ENCODE results near the gene MAMLD1.

GRCh38 chrX:150459196-150459595 is 96.1 kb downstream of the MAMLD1 start:
- TF ChIP-seq CTCF (conservative IDR thresholded peaks at IDR 0.05) = no peak
- no peak for TF ChIP-seq ZFX (IDR thresholded peaks at IDR 0.05)
